ENCODE data around the gene TLE1.

TLE1 gene

GRCh38 chr9:81557452-81558090 is 131.8 kb downstream of the TLE1 start:
- no peak for ATAC-seq
- Mint-ChIP-seq H3K4me1 (peaks cover 35% of the 10 kb centered on the region), H3K27me3 (no peaks in the 10 kb centered on the region), H3K36me3 (no peaks in the 10 kb centered on the region), H3K27ac (no peak overlapping the region), H3K4me3 (no peak overlapping the region), H3K9me3 (no peaks in the 10 kb centered on the region)

- Mint-ChIP-seq H3K27me3 (no peaks in the 10 kb centered on the region), H3K4me3 (no peak overlapping the region), H3K4me1 (peaks cover 31% of the 10 kb centered on the region), H3K36me3 (no peaks in the 10 kb centered on the region), H3K27ac (no peak overlapping the region), H3K9me3 (no peaks in the 10 kb centered on the region)
- ATAC-seq = no peak
Observed at GRCh38 chr9:81556923-81557322, 132.4 kb downstream of the TLE1 start.

- peaks cover 4% of the 10 kb centered on the region for H3K4me1 Mint-ChIP-seq
- H3K36me3 Mint-ChIP-seq = no peaks in the 10 kb centered on the region
- H3K9me3 Mint-ChIP-seq = no peaks in the 10 kb centered on the region
- H3K27ac Mint-ChIP-seq = no peak overlapping the region
- no peak overlapping the region for H3K4me3 Mint-ChIP-seq
- ATAC-seq = no peak
- H3K27me3 Mint-ChIP-seq = no peaks in the 10 kb centered on the region
Observed at GRCh38 chr9:81552581-81552991, 136.8 kb downstream of the TLE1 start.

- H3K4me3 Mint-ChIP-seq = no peak overlapping the region
- no peaks in the 10 kb centered on the region for H3K9me3 Mint-ChIP-seq
- H3K4me1 Mint-ChIP-seq = peaks cover 4% of the 10 kb centered on the region
- H3K27me3 Mint-ChIP-seq = no peaks in the 10 kb centered on the region
- H3K27ac Mint-ChIP-seq = no peak overlapping the region
- no peaks in the 10 kb centered on the region for H3K36me3 Mint-ChIP-seq
- no peak for ATAC-seq
Observed at GRCh38 chr9:81550207-81550583, 139.2 kb downstream of the TLE1 start.

- H3K36me3 Mint-ChIP-seq = no peaks in the 10 kb centered on the region
- H3K27ac Mint-ChIP-seq = no peak overlapping the region
- no peak for ATAC-seq
- no peaks in the 10 kb centered on the region for H3K9me3 Mint-ChIP-seq
- no peaks in the 10 kb centered on the region for H3K27me3 Mint-ChIP-seq
- H3K4me3 Mint-ChIP-seq = no peak overlapping the region
- H3K4me1 Mint-ChIP-seq = peaks cover 4% of the 10 kb centered on the region
Observed at GRCh38 chr9:81549500-81550206, 139.7 kb downstream of the TLE1 start.

GRCh38 chr9:81548911-81549310 is 140.4 kb downstream of the TLE1 start:
- H3K4me1 Mint-ChIP-seq = peaks cover 4% of the 10 kb centered on the region
- H3K36me3 Mint-ChIP-seq = no peaks in the 10 kb centered on the region
- H3K27ac Mint-ChIP-seq = no peak overlapping the region
- no peak for ATAC-seq
- H3K4me3 Mint-ChIP-seq = no peak overlapping the region
- H3K9me3 Mint-ChIP-seq = no peaks in the 10 kb centered on the region
- H3K27me3 Mint-ChIP-seq = no peaks in the 10 kb centered on the region

GRCh38 chr9:81546489-81546888 is 142.9 kb downstream of the TLE1 start:
- Mint-ChIP-seq H3K4me1 (peaks cover 4% of the 10 kb centered on the region), H3K27me3 (no peaks in the 10 kb centered on the region), H3K36me3 (no peaks in the 10 kb centered on the region), H3K27ac (no peak overlapping the region), H3K4me3 (no peak overlapping the region), H3K9me3 (no peaks in the 10 kb centered on the region)
- ATAC-seq = no peak

- no peak overlapping the region for H3K4me3 Mint-ChIP-seq
- no peaks in the 10 kb centered on the region for H3K27me3 Mint-ChIP-seq
- H3K27ac Mint-ChIP-seq = no peak overlapping the region
- no peak for ATAC-seq
- H3K4me1 Mint-ChIP-seq = peaks cover 6% of the 10 kb centered on the region
- H3K36me3 Mint-ChIP-seq = no peaks in the 10 kb centered on the region
- H3K9me3 Mint-ChIP-seq = no peaks in the 10 kb centered on the region
Observed at GRCh38 chr9:81543695-81544094, 145.7 kb downstream of the TLE1 start.

- H3K9me3 Mint-ChIP-seq = no peaks in the 10 kb centered on the region
- ATAC-seq = no peak
- no peaks in the 10 kb centered on the region for H3K27me3 Mint-ChIP-seq
- peaks cover 6% of the 10 kb centered on the region for H3K4me1 Mint-ChIP-seq
- H3K4me3 Mint-ChIP-seq = no peak overlapping the region
- no peaks in the 10 kb centered on the region for H3K36me3 Mint-ChIP-seq
- H3K27ac Mint-ChIP-seq = no peak overlapping the region
Observed at GRCh38 chr9:81542118-81542889, 147.0 kb downstream of the TLE1 start.

GRCh38 chr9:81540142-81540710 is 149.1 kb downstream of the TLE1 start:
- no peaks in the 10 kb centered on the region for H3K9me3 Mint-ChIP-seq
- peak; percentile 57 for ATAC-seq
- H3K36me3 Mint-ChIP-seq = no peaks in the 10 kb centered on the region
- peak overlapping the region; percentile 13 for H3K27ac Mint-ChIP-seq
- no peaks in the 10 kb centered on the region for H3K27me3 Mint-ChIP-seq
- peaks cover 6% of the 10 kb centered on the region for H3K4me1 Mint-ChIP-seq
- no peak overlapping the region for H3K4me3 Mint-ChIP-seq

GRCh38 chr9:81539317-81539716 is 150.0 kb downstream of the TLE1 start:
- H3K27me3 Mint-ChIP-seq = no peaks in the 10 kb centered on the region
- no peaks in the 10 kb centered on the region for H3K9me3 Mint-ChIP-seq
- H3K36me3 Mint-ChIP-seq = no peaks in the 10 kb centered on the region

GRCh38 chr9:81538890-81539289 is 150.5 kb downstream of the TLE1 start:
- no peaks in the 10 kb centered on the region for H3K36me3 Mint-ChIP-seq
- H3K4me3 Mint-ChIP-seq = no peak overlapping the region
- no peak for ATAC-seq
- no peak overlapping the region for H3K27ac Mint-ChIP-seq
- peaks cover 6% of the 10 kb centered on the region for H3K4me1 Mint-ChIP-seq
- no peaks in the 10 kb centered on the region for H3K9me3 Mint-ChIP-seq
- H3K27me3 Mint-ChIP-seq = no peaks in the 10 kb centered on the region

More at GRCh38 chr9:81539317-81539716, 150.0 kb downstream of the TLE1 start:
- no peak for ATAC-seq
- H3K4me1 Mint-ChIP-seq = peaks cover 6% of the 10 kb centered on the region
- no peak overlapping the region for H3K4me3 Mint-ChIP-seq
- H3K27ac Mint-ChIP-seq = no peak overlapping the region

GRCh38 chr9:81537964-81538363 is 151.4 kb downstream of the TLE1 start:
- Mint-ChIP-seq H3K27ac (no peak overlapping the region), H3K36me3 (no peaks in the 10 kb centered on the region), H3K27me3 (no peaks in the 10 kb centered on the region), H3K4me3 (no peak overlapping the region), H3K9me3 (no peaks in the 10 kb centered on the region), H3K4me1 (peaks cover 6% of the 10 kb centered on the region)
- ATAC-seq = no peak

GRCh38 chr9:81536242-81537025 is 152.9 kb downstream of the TLE1 start:
- Mint-ChIP-seq H3K4me1 (peaks cover 7% of the 10 kb centered on the region), H3K9me3 (no peaks in the 10 kb centered on the region), H3K4me3 (no peak overlapping the region), H3K27me3 (no peaks in the 10 kb centered on the region), H3K27ac (no peak overlapping the region), H3K36me3 (no peaks in the 10 kb centered on the region)
- no peak for ATAC-seq
